ENCODE measurements around the gene MDGA2. TPM values are rescaled to one million over a fixed set of nuclear protein-coding genes. Genes with fewer than 3 reads are reported as not detected.

Gene MDGA2
- total RNA-seq, 1 donor: not detected

GRCh38 chr14:47541662-47542061 is 133.7 kb downstream of the MDGA2 start:
- DNase-seq (ENCODE audit: low read depth): no peak
- no peak overlapping the region for H3K4me3 ChIP-seq (ENCODE audit: low read depth, low read length)
- TF ChIP-seq CTCF (IDR thresholded peaks at IDR 0.05; ENCODE audit: insufficient read depth, low read depth, low read length): no peak

- DNase-seq (ENCODE audit: low read depth): no peak
- H3K4me3 ChIP-seq (ENCODE audit: low read depth, low read length): no peak overlapping the region
- TF ChIP-seq CTCF (IDR thresholded peaks at IDR 0.05; ENCODE audit: insufficient read depth, low read depth, low read length): no peak
Observed at GRCh38 chr14:47539031-47539461, 136.4 kb downstream of the MDGA2 start.

GRCh38 chr14:47536341-47536740 is 139.1 kb downstream of the MDGA2 start:
- DNase-seq (ENCODE audit: low read depth): no peak
- H3K4me3 ChIP-seq (ENCODE audit: low read depth, low read length): no peak overlapping the region
- no peak for TF ChIP-seq CTCF (IDR thresholded peaks at IDR 0.05; ENCODE audit: insufficient read depth, low read depth, low read length)

DNA sequence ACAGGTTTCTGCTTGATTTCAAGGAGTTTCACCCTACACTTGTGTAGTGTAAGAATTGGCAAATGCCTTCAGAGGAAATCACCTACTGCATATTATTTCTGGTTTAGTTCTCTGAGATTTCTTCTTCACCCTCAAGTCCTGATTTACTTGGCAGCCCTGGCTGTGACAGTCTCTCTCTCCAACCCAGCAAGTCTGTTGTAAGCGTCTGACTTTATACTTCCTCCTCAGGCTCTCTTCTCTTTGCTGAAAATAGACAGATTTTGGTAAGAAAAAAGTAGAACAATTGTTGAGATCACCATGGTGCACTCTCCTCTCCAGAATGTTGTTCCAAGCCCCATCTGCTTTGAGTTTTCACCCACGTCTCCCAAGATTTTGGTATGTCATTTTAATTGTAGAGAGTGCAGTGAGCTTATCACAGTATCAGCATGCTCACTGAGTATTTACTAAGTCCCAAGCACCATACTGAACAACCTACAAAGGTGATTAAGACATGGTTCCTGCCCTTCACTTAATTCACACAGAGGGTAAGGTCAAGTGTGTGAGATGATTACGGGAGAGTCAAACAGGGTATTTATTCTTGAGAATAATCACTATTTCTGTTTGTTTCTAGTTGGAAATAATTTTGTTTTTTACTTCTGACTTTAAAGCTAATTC is 148.7 kb downstream of the MDGA2 start:
- no peak overlapping the region for H3K4me3 ChIP-seq (ENCODE audit: low read depth, low read length)
- no peak for TF ChIP-seq CTCF (IDR thresholded peaks at IDR 0.05; ENCODE audit: insufficient read depth, low read depth, low read length)
- no peak for DNase-seq (ENCODE audit: low read depth)

- H3K4me3 ChIP-seq (ENCODE audit: low read depth, low read length): no peak overlapping the region
- DNase-seq (ENCODE audit: low read depth): no peak
- TF ChIP-seq CTCF (IDR thresholded peaks at IDR 0.05; ENCODE audit: insufficient read depth, low read depth, low read length): no peak
Observed at GRCh38 chr14:47524524-47524923, 150.9 kb downstream of the MDGA2 start.

GRCh38 chr14:47520382-47520781 is 155.0 kb downstream of the MDGA2 start:
- DNase-seq (ENCODE audit: low read depth): no peak
- no peak overlapping the region for H3K4me3 ChIP-seq (ENCODE audit: low read depth, low read length)
- no peak for TF ChIP-seq CTCF (IDR thresholded peaks at IDR 0.05; ENCODE audit: insufficient read depth, low read depth, low read length)

DNA sequence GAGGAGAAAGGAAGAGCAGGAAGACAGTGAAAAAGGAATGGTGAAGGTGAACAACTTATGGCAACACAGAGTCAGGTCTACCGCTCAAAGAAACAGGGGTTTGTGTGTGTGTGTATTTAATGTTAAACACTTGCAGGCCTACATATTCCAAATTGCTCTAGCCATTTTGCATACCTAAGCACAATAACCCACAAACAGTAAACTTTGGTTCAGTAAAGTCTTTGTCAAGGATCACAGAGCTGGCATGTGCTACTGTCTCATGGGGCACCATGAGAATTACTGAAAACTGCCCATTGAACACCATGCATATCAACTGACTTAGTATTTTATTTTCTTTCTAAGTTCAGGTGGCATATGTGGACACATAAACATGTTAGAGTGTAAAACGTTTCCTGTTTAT is 163.6 kb downstream of the MDGA2 start:
- no peak for DNase-seq (ENCODE audit: low read depth)
- no peak for TF ChIP-seq CTCF (IDR thresholded peaks at IDR 0.05; ENCODE audit: insufficient read depth, low read depth, low read length)
- H3K4me3 ChIP-seq (ENCODE audit: low read depth, low read length): no peak overlapping the region
